Measurements from ENCODE around the gene SCNN1A. TPM values are rescaled to one million over a fixed set of nuclear protein-coding genes. Genes with fewer than 3 reads are reported as not detected.

Gene SCNN1A
- total RNA-seq, 1 donor from 2014 or later: 156 TPM

DNA sequence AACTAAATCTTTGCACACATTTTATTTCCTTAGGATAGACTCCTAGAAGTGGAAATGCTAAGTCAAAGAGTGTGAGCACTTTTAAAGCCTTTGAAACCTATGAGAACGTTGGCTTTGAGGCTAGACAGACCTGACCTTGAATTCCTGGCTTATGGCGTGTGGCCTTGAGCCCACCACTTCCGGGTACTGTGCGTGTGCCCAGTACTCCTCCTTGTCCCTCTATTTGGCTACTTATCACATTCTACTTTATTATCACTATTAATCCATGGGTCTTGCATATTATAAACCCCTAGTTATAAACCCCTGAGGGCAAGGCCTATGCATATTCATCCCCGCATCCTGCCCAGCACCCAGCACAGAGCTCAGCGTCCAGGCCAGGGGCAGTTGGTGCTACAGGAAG is 43.4 kb upstream of the SCNN1A start:
- no peak for ATAC-seq
- intact Hi-C loops (cut with DNase I): no loop called here
- Histone ChIP-seq H3K27me3 (ENCODE audit: low read depth) (no peaks in the 10 kb centered on the region), H3K4me1 (peaks cover 7% of the 10 kb centered on the region), H3K27ac (no peak overlapping the region), H3K4me3 (no peak overlapping the region), H3K36me3 (no peaks in the 10 kb centered on the region), H3K9me3 (no peaks in the 10 kb centered on the region)
- TF ChIP-seq, protein P1, sequence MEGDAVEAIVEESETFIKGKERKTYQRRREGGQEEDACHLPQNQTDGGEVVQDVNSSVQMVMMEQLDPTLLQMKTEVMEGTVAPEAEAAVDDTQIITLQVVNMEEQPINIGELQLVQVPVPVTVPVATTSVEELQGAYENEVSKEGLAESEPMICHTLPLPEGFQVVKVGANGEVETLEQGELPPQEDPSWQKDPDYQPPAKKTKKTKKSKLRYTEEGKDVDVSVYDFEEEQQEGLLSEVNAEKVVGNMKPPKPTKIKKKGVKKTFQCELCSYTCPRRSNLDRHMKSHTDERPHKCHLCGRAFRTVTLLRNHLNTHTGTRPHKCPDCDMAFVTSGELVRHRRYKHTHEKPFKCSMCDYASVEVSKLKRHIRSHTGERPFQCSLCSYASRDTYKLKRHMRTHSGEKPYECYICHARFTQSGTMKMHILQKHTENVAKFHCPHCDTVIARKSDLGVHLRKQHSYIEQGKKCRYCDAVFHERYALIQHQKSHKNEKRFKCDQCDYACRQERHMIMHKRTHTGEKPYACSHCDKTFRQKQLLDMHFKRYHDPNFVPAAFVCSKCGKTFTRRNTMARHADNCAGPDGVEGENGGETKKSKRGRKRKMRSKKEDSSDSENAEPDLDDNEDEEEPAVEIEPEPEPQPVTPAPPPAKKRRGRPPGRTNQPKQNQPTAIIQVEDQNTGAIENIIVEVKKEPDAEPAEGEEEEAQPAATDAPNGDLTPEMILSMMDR (IDR thresholded peaks at IDR 0.05): no peak
- no peak for DNase-seq

DNA sequence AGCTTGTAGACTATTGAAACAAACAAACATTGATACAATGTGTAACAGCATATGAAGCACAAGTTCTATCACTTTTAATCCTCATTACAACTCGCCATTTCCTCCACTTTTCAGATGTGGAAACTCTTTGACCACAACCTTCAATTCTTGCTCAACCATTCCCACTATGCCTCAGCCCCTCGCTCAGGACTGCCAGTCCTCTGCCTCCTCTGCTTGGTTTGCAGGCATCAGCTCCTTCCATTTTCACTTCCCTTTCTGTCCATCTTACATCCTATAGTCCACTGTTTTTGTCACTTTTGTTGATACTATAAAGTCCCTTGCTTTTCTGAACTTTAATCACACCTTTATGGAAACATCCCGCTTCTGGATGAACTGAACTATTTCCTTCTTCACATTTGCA is 41.2 kb upstream of the SCNN1A start:
- H3K27me3 ChIP-seq (ENCODE audit: low read depth): no peaks in the 10 kb centered on the region
- TF ChIP-seq, protein P1 (IDR thresholded peaks at IDR 0.05): no peak
- ATAC-seq: peak; percentile 61 to 81
- no peak overlapping the region for H3K27ac ChIP-seq
- H3K4me1 ChIP-seq: peaks cover 5% of the 10 kb centered on the region
- no peaks in the 10 kb centered on the region for H3K36me3 ChIP-seq
- intact Hi-C loops (cut with DNase I): no loop called here
- H3K4me3 ChIP-seq: no peak overlapping the region
- H3K9me3 ChIP-seq: no peaks in the 10 kb centered on the region
- DNase-seq: peak; percentile 60

DNA sequence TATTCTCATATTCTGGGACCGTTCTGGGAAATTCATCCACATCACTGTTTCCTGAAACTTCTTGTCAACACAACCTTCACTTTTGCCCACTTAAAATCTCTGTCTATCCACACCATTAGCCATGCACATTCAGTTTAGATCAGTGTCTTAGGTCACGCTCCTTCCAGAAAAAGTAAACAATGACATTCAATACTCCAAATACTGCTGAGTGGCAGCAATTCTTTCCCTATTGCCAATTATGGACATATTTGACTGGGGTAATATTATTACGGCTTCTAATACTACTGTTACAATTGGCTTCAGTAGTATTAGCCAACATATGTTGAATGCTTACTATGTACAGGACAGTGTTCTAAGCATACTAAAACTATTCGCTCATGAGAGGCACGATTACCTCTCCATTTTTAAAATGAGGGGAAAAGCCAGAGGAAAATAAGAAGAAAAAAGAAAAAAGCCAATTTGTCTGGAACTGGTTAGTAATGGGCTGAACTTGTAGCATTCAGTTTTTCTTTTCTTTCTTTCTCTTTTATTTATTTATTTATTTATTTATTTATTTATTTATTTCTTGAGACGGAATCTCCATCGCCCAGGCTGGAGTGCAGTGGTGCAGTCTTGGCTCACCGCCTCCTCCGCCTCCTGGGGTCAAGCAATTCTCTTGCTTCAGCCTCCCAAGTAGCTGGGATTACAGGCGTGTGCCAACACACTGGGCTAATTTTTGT is 32.0 kb upstream of the SCNN1A start:
- TF ChIP-seq, protein P1 (IDR thresholded peaks at IDR 0.05): no peak
- Histone ChIP-seq H3K27me3 (ENCODE audit: low read depth) (no peaks in the 10 kb centered on the region), H3K9me3 (no peaks in the 10 kb centered on the region), H3K36me3 (no peaks in the 10 kb centered on the region), H3K27ac (no peak overlapping the region), H3K4me3 (no peak overlapping the region), H3K4me1 (no peaks in the 10 kb centered on the region)
- intact Hi-C loops (cut with DNase I): no loop called here
- no peak for ATAC-seq
- DNase-seq: no peak

DNA sequence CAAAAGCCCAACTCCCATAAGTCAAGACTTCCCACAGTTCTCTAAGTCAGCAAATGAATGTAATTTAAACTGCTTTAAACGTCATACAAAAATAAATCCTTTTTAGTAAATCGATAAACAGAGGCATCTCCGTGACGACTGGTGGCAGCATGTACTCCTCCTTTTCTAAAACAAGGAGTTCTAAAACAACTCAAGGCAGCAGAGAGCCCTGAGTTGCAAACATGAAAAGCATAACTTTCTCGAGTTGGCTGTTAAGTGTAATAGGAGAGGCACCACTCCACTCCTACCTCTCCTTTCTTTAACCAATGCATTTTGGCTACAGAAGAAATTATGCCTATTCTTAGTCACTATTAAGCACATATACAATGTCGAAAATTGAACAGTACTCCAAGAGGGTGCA is 30.6 kb upstream of the SCNN1A start:
- intact Hi-C loops (cut with DNase I): no loop called here
- DNase-seq (no peak), ATAC-seq (peak in 1 of 2 donors; percentile 73)
- Histone ChIP-seq H3K4me1 (no peaks in the 10 kb centered on the region), H3K27ac (no peak overlapping the region), H3K27me3 (ENCODE audit: low read depth) (no peaks in the 10 kb centered on the region), H3K9me3 (no peaks in the 10 kb centered on the region), H3K4me3 (no peak overlapping the region), H3K36me3 (no peaks in the 10 kb centered on the region)
- TF ChIP-seq, protein P1 (IDR thresholded peaks at IDR 0.05): no peak

DNA sequence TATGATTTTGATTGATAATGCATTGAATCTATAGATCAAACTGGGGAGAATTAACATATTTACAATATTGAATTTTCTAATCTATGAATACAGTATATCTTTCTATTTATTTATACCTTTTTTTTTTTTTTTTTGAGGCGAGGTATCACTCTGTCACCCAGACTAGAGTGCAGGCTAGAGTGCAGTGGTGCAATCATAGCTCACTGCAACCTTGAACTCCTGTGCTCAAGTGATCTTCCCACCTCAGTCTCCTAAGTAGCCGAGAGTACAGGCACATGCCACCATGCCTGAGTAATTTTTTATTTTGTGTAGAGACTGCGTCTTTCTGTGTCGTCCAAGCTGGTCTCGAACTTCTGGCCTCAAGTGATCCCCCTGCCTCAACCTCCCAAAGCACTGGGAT is 29.0 kb upstream of the SCNN1A start:
- Histone ChIP-seq H3K4me3 (no peak overlapping the region), H3K27me3 (ENCODE audit: low read depth) (no peaks in the 10 kb centered on the region), H3K36me3 (no peaks in the 10 kb centered on the region), H3K4me1 (no peaks in the 10 kb centered on the region), H3K9me3 (no peaks in the 10 kb centered on the region), H3K27ac (no peak overlapping the region)
- intact Hi-C loops (cut with DNase I): no loop called here
- DNase-seq (no peak), ATAC-seq (no peak)
- TF ChIP-seq, protein P1 (IDR thresholded peaks at IDR 0.05): no peak

All from lower lobe of right lung (tissue), 2 donors.